HCT116 (cell line): ENCODE data around the gene BTC. TPM values are rescaled to one million over a fixed set of nuclear protein-coding genes. Genes with fewer than 3 reads are reported as not detected.

Experiments used
- ATAC-seq: fragments of 200-7000 bp; cut with Tn5 transposase; 2 replicates; pipeline ENCODE4 v1.9.1; 2020; ENCODE audit warnings: mild to moderate bottlenecking, moderate library complexity
- BruUV-seq: library from RNA; stranded (reverse); fragments of 400-500 nt; replicated peaks from 2 replicates; lab custom pipeline; 2021; lab: Mats Ljungman, UMichigan
- CTCF ChIA-PET: fragments of 300-600 bp; sonication (Branson Sonifier 250); formaldehyde crosslinking; loops from one replicate; lab custom pipeline; 2021; ENCODE audit warnings: antibody characterized with exemption; lab: Charles Lee
- POLR2A ChIA-PET: fragments of 300-600, 350-600 bp; sonication (Branson Sonifier 250); formaldehyde crosslinking; loops from one replicate; lab custom pipeline; 2021; ENCODE audit warnings: antibody characterized with exemption; lab: Charles Lee
- RAD21 ChIA-PET, 2 experiments: fragments of 300-600 bp; sonication (Branson Sonifier 250); formaldehyde crosslinking; loops; one replicate each; lab custom pipeline; 2023; ENCODE audit warnings: low total read pairs in 2 of 2; ENCODE audit not compliant: uncharacterized antibody in 2 of 2, unreplicated experiment in 2 of 2, low non-redundant PET in 1 of 2; lab: Charles Lee
- DNase-seq: peaks from one replicate; pipeline ENCODE4 v3.0.0-alpha.2; 2010; ENCODE audit warnings: low read depth, low spot score
- H2AFZ ChIP-seq: fragments of 200-600 bp; shearing (Covaris generic), sonication (generic); 2 replicates; pipeline ENCODE4 v1.6.1; 2017; ENCODE audit warnings: low read depth, mixed run types, mixed read lengths, antibody characterized with exemption, low read length; ENCODE audit not compliant: poor library complexity, severe bottlenecking
- H3K27ac ChIP-seq: 2 replicates; pipeline ENCODE4 v1.5.1; 2012; ENCODE audit warnings: low read depth, low read length
- H3K27me3 ChIP-seq: fragments of 200-600 bp; sonication (generic); 2 replicates; pipeline ENCODE4 v1.6.1; 2016; ENCODE audit warnings: mixed run types, low read length, mixed read lengths; ENCODE audit not compliant: insufficient read depth
- H3K36me3 ChIP-seq, 2 experiments: fragments of 200-500 bp in 1 of 2; fragments of 200-600 bp in 1 of 2; sonication (Bioruptor generic) in 1 of 2; sonication (generic) in 1 of 2; 2 replicates each; pipeline versions ENCODE4 v1.5.1 to v1.6.1; 2014 to 2016; ENCODE audit warnings: low read length in 2 of 2, inconsistent platforms in 1 of 2, mixed read lengths in 1 of 2, mixed run types in 1 of 2; ENCODE audit not compliant: insufficient read depth in 2 of 2, control insufficient read depth in 1 of 2
- H3K4me1 ChIP-seq, 2 experiments: fragments of 200-600 bp in 1 of 2; sonication (generic) in 1 of 2; 2 replicates each; pipeline versions ENCODE4 v1.5.1 to v1.6.1; 2012 to 2017; ENCODE audit warnings: low read length in 2 of 2, inconsistent platforms in 1 of 2, mild to moderate bottlenecking in 1 of 2, mixed read lengths in 1 of 2, mixed run types in 1 of 2, moderate library complexity in 1 of 2; ENCODE audit not compliant: insufficient read depth in 2 of 2, control insufficient read depth in 1 of 2
- H3K4me2 ChIP-seq: fragments of 200-600 bp; sonication (generic); 2 replicates; pipeline ENCODE4 v1.6.1; 2017; ENCODE audit warnings: mixed run types, low read length, mixed read lengths
- H3K4me3 ChIP-seq, 2 experiments: fragments of 200-600 bp in 1 of 2; sonication (generic) in 1 of 2; replicated peaks in 1 of 2; 2 replicates each; pipeline ENCODE4 v1.5.1; 2011 to 2016; ENCODE audit warnings: low read length in 2 of 2, control low read depth in 1 of 2, low read depth in 1 of 2, mild to moderate bottlenecking in 1 of 2, mixed read lengths in 1 of 2, mixed run types in 1 of 2
- H3K79me2 ChIP-seq: fragments of 200-600 bp; sonication (generic); 2 replicates; pipeline ENCODE4 v1.6.1; 2017; ENCODE audit warnings: mild to moderate bottlenecking, mixed run types, low read length, moderate library complexity, mixed read lengths; ENCODE audit not compliant: insufficient read depth
- H3K9ac ChIP-seq: fragments of 200-600 bp; sonication (generic); 2 replicates; pipeline ENCODE4 v1.6.1; 2016; ENCODE audit warnings: low read length, mixed read lengths
- H3K9me2 ChIP-seq: fragments of 200-600 bp; sonication (generic), shearing (Covaris generic); 2 replicates; pipeline ENCODE4 v1.6.1; 2017; ENCODE audit warnings: mixed run types, mild to moderate bottlenecking, moderate library complexity; ENCODE audit not compliant: insufficient read depth
- H3K9me3 ChIP-seq, 2 experiments: fragments of 200-500 bp in 1 of 2; fragments of 200-600 bp in 1 of 2; sonication (Bioruptor generic) in 1 of 2; sonication (generic) in 1 of 2; 2 replicates each; pipeline ENCODE4 v1.6.1; 2014 to 2017; ENCODE audit warnings: low read length in 2 of 2, mixed read lengths in 2 of 2, inconsistent platforms in 1 of 2, low read depth in 1 of 2, mild to moderate bottlenecking in 1 of 2, mixed run types in 1 of 2, moderate library complexity in 1 of 2; ENCODE audit not compliant: control insufficient read depth in 1 of 2, insufficient read depth in 1 of 2
- H4K20me1 ChIP-seq: fragments of 200-600 bp; sonication (generic), shearing (Covaris generic); 2 replicates; pipeline ENCODE4 v1.6.1; 2017; ENCODE audit warnings: mixed run types, mild to moderate bottlenecking, moderate library complexity; ENCODE audit not compliant: insufficient read depth
- ATF3 ChIP-seq: IDR thresholded peaks from 2 replicates; pipeline ENCODE4 v1.6.1; 2012
- CBX3 ChIP-seq: IDR thresholded peaks from 2 replicates; pipeline ENCODE4 v1.6.1; 2012; ENCODE audit warnings: low read depth
- CEBPB ChIP-seq: IDR thresholded peaks from 2 replicates; pipeline ENCODE4 v1.6.1; 2012; ENCODE audit warnings: low read depth
- CTCF ChIP-seq, 3 experiments: fragments of 200-600 bp in 1 of 3; sonication (generic) in 1 of 3; IDR thresholded peaks in 2 of 3; conservative IDR thresholded peaks in 1 of 3; 2 replicates each; pipeline ENCODE4 v1.5.1; 2012 to 2017; ENCODE audit warnings: low read depth in 2 of 3, low read length in 2 of 3, antibody characterized with exemption in 1 of 3, borderline replicate concordance in 1 of 3, control low read depth in 1 of 3, mild to moderate bottlenecking in 1 of 3, mixed read lengths in 1 of 3, mixed run types in 1 of 3, moderate library complexity in 1 of 3; ENCODE audit not compliant: insufficient read depth in 1 of 3
- EGR1 ChIP-seq: IDR thresholded peaks from 2 replicates; pipeline ENCODE4 v1.6.1; 2012; ENCODE audit warnings: low read depth
- EZH2 ChIP-seq: fragments of 200-600 bp; sonication (generic); IDR thresholded peaks from 2 replicates; pipeline ENCODE4 v1.6.1; 2017; ENCODE audit warnings: antibody characterized with exemption, mixed run types
- EZH2phosphoT487 ChIP-seq: fragments of 200-600 bp; IDR thresholded peaks from 2 replicates; pipeline ENCODE4 v1.6.1; 2018; ENCODE audit warnings: antibody characterized with exemption, borderline replicate concordance
- FOSL1 ChIP-seq: IDR thresholded peaks from 2 replicates; pipeline ENCODE4 v1.6.1; 2012; ENCODE audit warnings: low read depth
- JUND ChIP-seq: IDR thresholded peaks from 2 replicates; pipeline ENCODE4 v1.6.1; 2012
- MAX ChIP-seq: IDR thresholded peaks from 2 replicates; pipeline ENCODE4 v1.6.1; 2012
- POLR2AphosphoS5 ChIP-seq: IDR thresholded peaks from 2 replicates; pipeline ENCODE4 v1.6.1; 2011; ENCODE audit warnings: mild to moderate bottlenecking, low read depth, low read length, moderate library complexity
- RAD21 ChIP-seq: IDR thresholded peaks from 2 replicates; pipeline ENCODE4 v1.6.1; 2012; ENCODE audit warnings: low read depth, mild to moderate bottlenecking
- REST ChIP-seq: IDR thresholded peaks from 2 replicates; pipeline ENCODE4 v1.6.1; 2012; ENCODE audit warnings: low read depth
- SIN3A ChIP-seq: IDR thresholded peaks from 2 replicates; pipeline ENCODE4 v1.6.1; 2012; ENCODE audit warnings: low read depth
- SP1 ChIP-seq: IDR thresholded peaks from 2 replicates; pipeline ENCODE4 v1.6.1; 2012; ENCODE audit warnings: low read depth
- SRF ChIP-seq: IDR thresholded peaks from 2 replicates; pipeline ENCODE4 v1.6.1; 2012; ENCODE audit warnings: low read depth
- YY1 ChIP-seq: IDR thresholded peaks from 2 replicates; pipeline ENCODE4 v1.6.1; 2011; ENCODE audit warnings: low read length, low read depth, moderate library complexity, mild to moderate bottlenecking; ENCODE audit not compliant: insufficient replicate concordance; ENCODE audit errors: extremely low read depth
- ZFX ChIP-seq: fragments of 450-650 bp; IDR thresholded peaks from 2 replicates; pipeline ENCODE4 v1.6.1; 2017
- ZNF274 ChIP-seq: fragments of 200-500 bp; sonication (Bioruptor generic); IDR thresholded peaks from 2 replicates; pipeline ENCODE4 v1.6.1; 2014; ENCODE audit warnings: mild to moderate bottlenecking, low read depth, low read length, inconsistent platforms
- intact Hi-C: fragments of 100-400 bp; cut with micrococcal nuclease; formaldehyde crosslinking; loops from 2 replicates; pipeline ENCODE4 v1.10.0; 2022
- total RNA-seq: library from RNA; stranded (reverse); gene quantifications from one replicate; pipeline ENCODE4 v1.2.1, GENCODE V29; 2021; ENCODE audit not compliant: unreplicated experiment
- TF ChIP-seq, protein P1 (sequence below): IDR thresholded peaks from 2 replicates; pipeline ENCODE4 v1.6.1; 2011; ENCODE audit warnings: mild to moderate bottlenecking, low read length, moderate library complexity; ENCODE audit not compliant: insufficient replicate concordance; ENCODE audit errors: extremely low read depth

Gene BTC
- total RNA-seq, 1 experiment from 2014 or later, result 4.5 TPM

- no peak overlapping the region for H3K9ac ChIP-seq
- no peak overlapping the region for H3K4me2 ChIP-seq
- BruUV-seq, result no TSS peak
- no peaks in the 10 kb centered on the region for H3K9me2 ChIP-seq
- H3K36me3 ChIP-seq, result no peaks in the 10 kb centered on the region
- H3K27ac ChIP-seq, result no peak overlapping the region
- no peak overlapping the region for H2AFZ ChIP-seq
- ChIA-PET POLR2A (no interaction called here), CTCF (no interaction called here), RAD21 (no interaction called here)
- DNase-seq, result no peak
- no peaks in the 10 kb centered on the region for H3K4me1 ChIP-seq
- H3K4me3 ChIP-seq, result no peak overlapping the region
- H3K27me3 ChIP-seq, result no peaks in the 10 kb centered on the region
- H4K20me1 ChIP-seq, result no peaks in the 10 kb centered on the region
- no peaks in the 10 kb centered on the region for H3K79me2 ChIP-seq
- no peak for ATAC-seq
- intact Hi-C loops, result no loop called here
- TF ChIP-seq EZH2phosphoT487, result no peak
- no peak for TF ChIP-seq JUND
- TF ChIP-seq, protein P1, sequence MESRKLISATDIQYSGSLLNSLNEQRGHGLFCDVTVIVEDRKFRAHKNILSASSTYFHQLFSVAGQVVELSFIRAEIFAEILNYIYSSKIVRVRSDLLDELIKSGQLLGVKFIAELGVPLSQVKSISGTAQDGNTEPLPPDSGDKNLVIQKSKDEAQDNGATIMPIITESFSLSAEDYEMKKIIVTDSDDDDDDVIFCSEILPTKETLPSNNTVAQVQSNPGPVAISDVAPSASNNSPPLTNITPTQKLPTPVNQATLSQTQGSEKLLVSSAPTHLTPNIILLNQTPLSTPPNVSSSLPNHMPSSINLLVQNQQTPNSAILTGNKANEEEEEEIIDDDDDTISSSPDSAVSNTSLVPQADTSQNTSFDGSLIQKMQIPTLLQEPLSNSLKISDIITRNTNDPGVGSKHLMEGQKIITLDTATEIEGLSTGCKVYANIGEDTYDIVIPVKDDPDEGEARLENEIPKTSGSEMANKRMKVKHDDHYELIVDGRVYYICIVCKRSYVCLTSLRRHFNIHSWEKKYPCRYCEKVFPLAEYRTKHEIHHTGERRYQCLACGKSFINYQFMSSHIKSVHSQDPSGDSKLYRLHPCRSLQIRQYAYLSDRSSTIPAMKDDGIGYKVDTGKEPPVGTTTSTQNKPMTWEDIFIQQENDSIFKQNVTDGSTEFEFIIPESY, result no peak
- TF ChIP-seq CBX3, result no peak
- no peak for TF ChIP-seq EGR1
- no peak for TF ChIP-seq FOSL1
- TF ChIP-seq CEBPB, result no peak
- TF ChIP-seq ZNF274, result no peak
- TF ChIP-seq POLR2AphosphoS5, result no peak
- no peak for TF ChIP-seq ATF3
- no peak for TF ChIP-seq REST
- TF ChIP-seq EZH2, result no peak
- TF ChIP-seq RAD21, result no peak
- TF ChIP-seq CTCF (IDR thresholded peaks at IDR 0.05 in 2 of 3, conservative IDR thresholded peaks at IDR 0.05 in 1 of 3; ENCODE audit: borderline replicate concordance in 1 of 3, insufficient read depth in 1 of 3, low read depth in 2 of 3, low read length in 2 of 3), result no peak
- TF ChIP-seq ZFX, result no peak
- TF ChIP-seq SP1, result no peak
- no peak for TF ChIP-seq SIN3A
- TF ChIP-seq YY1, result no peak
- no peak for TF ChIP-seq SRF
- TF ChIP-seq MAX, result no peak
- no peaks in the 10 kb centered on the region for H3K9me3 ChIP-seq
Observed at GRCh38 chr4:74742185-74742584, 52.1 kb downstream of the BTC start.
